HG03039 (cell line): ENCODE results near the gene GALM.
"Not testable (repeated sequence)": the region's sequence is repeated elsewhere in the genome, so short reads cannot be mapped to it uniquely, and the experiment has no call there.

Experiments used
- ATAC-seq: cut with Tn5 transposase; IDR thresholded peaks from one replicate; pipeline ENCODE4 v1.9.1; 2021; ENCODE audit warnings: mild to moderate bottlenecking, moderate library complexity; ENCODE audit not compliant: unreplicated experiment

GALM gene

GRCh38 chr2:38676681-38677080, 10.8 kb downstream of the GALM start:
- no peak for ATAC-seq

DNA sequence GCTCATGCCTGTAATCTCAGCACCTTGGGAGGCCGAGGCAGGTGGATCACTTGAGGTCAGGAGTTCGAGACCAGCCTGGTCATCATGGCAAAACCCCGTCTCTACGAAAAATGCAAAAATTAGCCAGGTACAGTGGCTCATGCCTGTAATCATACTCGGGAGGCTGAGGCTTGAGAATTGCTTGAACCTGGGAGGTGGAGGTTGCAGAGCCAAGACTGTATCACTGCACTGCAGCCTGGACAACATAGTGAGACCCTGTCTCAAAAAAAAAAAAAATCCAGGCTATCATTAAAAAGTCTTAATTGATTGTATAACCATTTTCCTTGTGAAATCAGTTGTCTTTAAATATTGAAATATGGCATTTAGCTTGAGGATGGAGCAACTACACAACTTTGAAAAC, 15.0 kb downstream of the GALM start:
- not testable (repeated sequence) for ATAC-seq

- ATAC-seq: no peak
These were observed 16.2 kb downstream of the GALM start for GRCh38 chr2:38682008-38682575.

DNA sequence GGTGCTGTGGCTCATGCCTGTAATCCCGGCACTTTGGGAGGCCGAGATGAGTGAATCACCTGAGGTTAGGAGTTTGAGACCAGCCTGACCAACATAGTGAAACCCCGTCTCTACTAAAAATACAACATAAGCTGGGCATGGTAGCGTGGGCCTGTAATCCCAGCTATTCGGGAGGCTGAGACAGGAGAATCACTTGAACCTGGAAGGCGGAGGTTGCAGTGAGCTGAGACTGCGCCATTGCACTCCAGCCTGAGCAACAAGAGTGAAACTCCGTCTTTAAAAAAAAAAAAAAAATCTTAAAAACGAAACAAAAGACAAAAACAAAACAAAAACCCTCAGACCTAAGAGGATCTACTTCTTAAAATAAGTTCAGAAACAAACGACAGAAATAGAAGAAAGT, 16.7 kb downstream of the GALM start:
- not testable (repeated sequence) for ATAC-seq

DNA sequence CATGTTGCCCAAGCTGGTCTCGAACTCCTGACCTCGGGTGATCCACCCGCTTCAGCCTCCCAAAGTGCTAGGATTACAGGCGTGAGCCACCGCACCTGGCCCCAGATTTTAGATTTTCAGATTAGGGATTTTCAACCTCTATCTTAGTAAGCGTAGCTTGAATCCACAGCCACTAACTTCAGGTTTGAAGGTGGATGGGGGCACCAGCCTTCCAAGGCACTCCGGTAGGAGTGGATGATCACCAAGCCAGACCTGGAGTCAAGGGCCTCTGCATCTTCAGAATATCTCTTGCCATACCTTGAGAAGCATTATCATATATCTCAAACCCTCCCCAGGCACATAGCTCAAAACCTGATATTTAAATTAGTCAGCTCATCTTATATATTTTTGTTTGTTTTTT, 17.9 kb downstream of the GALM start:
- ATAC-seq: no peak

DNA sequence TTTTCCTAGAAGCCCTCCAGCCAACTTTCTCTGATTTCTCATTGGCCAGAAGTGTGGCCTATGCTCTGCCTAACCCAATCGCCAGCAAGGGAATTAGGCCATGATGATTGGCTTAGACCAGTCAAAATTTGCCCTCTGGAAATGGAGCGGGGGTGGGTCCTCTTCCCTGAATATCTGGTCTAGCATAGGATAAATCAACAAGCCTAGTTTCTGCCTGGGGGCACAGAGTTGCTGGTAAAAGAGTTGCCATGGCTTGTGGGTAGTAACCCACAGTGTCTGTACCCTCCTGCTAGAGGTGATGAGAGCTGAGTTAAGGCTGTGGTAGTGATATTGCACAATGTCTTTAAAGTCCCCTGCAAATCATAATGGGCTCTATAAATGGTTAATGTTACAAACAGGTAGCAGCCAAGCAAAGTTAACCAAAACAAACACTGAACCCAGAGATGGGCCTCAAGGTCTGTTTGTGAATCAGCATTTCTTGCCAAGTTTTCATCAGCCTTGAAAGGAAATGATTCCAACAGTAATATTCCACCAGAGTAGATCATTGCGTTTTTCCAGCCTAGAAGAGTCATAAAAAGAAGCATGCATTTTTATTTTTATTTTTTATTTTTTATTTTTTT, 19.3 kb downstream of the GALM start:
- no peak for ATAC-seq

DNA sequence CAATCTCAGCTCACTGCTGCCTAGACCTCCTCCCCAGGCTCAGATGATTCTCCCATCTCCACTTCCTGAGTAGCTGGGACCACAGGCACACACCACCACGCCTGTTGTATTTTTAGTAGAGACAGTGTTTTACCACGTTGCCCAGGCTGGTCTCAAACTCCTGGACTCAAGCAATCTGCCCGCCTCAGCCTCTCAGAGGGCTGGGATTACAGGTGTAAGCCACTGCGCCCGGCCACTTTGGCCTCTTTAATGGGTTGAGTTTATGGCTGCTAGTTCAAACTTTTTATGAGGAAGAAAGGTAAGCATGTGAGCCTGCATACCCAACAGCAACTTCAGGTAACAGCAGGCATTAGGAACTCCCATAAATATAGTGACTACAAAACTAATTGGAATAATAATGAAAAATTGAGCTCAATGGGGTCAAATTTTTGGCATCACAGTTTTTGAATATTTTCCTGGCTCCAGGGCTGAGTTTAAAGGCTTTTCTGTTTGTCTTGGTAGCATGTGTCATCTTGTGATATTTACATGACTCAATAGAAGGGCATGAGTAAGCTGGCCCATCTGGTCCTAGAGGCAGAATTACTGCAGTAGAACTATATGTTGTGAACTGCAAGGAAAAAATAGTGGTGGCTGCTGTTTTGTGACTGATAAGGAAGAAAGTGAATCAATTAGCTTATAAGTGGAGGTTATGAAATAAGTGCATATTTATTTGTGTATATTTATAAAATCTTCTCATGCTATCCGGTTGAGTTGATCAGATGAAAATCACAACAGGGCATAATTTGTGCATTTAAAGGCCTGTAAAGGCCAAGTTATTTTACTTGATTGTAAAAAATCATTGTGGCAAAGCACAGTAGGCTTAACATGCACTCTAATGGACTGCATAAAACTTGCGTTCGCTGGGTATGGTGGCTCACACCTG, 24.8 kb downstream of the GALM start:
- ATAC-seq: no peak

GRCh38 chr2:38691994-38692393, 26.1 kb downstream of the GALM start:
- ATAC-seq: no peak

- no peak for ATAC-seq
These were observed 26.9 kb downstream of the GALM start for GRCh38 chr2:38692636-38693318.

GRCh38 chr2:38697116-38697840, 31.4 kb downstream of the GALM start:
- no peak for ATAC-seq

- ATAC-seq: no peak
These were observed 32.6 kb downstream of the GALM start for GRCh38 chr2:38698467-38699003.

DNA sequence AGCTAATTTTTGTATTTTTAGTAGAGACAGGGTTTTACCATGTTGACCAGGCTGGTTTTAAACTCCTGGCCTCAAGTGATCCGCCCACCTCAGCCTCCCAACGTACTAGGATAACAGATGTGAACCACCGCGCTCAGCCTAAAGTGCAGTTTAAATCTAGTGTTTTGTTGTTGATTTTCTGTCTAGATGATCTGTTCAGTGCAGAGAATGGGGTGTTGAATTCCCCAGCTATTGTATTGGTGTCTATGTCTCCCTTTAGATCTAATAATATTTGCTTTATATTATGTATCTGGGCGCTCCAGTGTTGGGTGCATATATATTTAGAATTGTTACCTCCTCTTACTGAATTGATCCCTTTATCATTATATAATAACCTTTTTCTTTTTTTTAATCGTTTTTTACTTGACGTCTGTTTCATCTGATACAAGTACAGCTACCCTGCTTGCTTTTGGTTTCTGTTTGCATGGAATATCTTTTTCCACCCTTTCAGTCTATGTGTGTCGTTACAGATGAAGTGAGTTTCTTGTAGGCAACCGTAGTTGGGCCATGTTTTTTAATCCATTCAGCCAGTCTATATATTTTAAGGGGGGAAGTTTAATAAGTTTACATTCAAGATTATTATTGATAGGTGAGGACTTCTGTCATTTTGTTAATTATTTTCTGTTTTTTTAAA, 34.3 kb downstream of the GALM start:
- ATAC-seq: no peak

GRCh38 chr2:38700881-38701458, 35.1 kb downstream of the GALM start:
- no peak for ATAC-seq

DNA sequence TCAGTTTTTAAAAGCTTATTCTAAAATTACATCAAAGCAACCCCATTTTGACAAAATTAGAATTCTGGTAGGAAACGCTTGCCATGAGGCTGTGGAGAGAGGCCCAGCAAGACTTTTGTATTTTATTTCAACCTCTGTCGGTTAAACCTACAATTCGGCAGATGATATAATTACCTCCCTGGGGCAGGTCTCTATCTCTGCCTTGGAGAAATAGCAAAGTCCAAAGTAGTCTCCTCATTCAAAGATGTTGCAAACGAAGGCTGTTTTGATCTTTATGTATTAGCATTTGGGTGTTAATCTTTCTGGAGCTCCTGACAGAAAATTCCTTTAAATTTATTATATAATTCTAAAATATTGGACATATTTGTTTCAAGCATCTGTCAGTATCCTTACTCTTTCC, 35.6 kb downstream of the GALM start:
- ATAC-seq: no peak

- ATAC-seq: no peak
These were observed 36.5 kb downstream of the GALM start for GRCh38 chr2:38702413-38702812.

DNA sequence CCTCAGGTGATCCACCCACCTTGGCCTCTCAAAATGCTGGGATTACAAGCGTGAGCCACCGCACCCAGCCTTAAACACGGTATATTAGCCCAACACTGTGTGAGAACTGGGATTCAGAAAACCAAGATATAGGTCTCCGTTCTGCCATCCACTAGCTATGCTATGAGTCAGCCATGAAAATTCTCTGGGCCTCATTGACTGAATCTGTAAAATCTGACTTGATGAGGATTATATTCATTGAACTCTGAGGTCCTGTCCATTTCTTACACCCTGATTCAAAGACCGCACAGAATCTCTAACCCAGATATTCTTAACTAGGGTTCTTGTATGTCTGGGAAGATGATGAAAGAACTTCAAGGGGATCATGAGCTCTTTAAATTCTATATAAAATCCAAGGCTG, 37.4 kb downstream of the GALM start:
- not testable (repeated sequence) for ATAC-seq

DNA sequence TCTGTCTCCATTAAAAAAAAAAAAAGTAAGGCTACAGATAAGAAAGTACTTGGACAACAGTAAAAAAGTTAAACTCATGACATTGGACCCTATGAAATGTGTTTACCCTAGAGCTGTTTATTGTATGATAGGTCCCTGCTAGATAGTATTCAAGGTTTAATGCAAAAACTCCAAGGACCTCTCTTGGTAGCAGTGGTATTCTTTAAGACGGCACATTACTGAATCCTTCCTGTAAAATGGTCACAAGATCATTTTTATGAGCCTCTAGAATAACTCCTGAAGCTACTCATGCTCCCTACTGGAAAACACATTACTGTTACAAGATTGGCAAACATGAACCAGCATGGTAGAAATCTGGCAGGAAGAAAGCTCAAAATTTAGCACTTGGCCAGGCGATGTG, 38.8 kb downstream of the GALM start:
- no peak for ATAC-seq

GRCh38 chr2:38706846-38707345, 41.0 kb downstream of the GALM start:
- ATAC-seq: no peak

GRCh38 chr2:38708491-38708890, 42.6 kb downstream of the GALM start:
- not testable (repeated sequence) for ATAC-seq
